WERI-Rb-1 (cell line): ENCODE data around the gene UBQLN4.

Experiments used
- DNase-seq: peaks from one replicate; pipeline ENCODE4 v3.0.0-alpha.2; 2020
- H3K27ac ChIP-seq: fragments of 250-450 bp; sonication (Bioruptor Pico); 2 replicates; pipeline ENCODE4 v1.5.1; 2020; ENCODE audit warnings: mild to moderate bottlenecking, moderate library complexity
- H3K27me3 ChIP-seq: fragments of 250-450 bp; sonication (Bioruptor Pico); 2 replicates; pipeline ENCODE4 v1.5.1; 2021; ENCODE audit warnings: mild to moderate bottlenecking, low read depth, moderate library complexity; ENCODE audit not compliant: insufficient read depth, severe bottlenecking
- H3K36me3 ChIP-seq: fragments of 250-450 bp; sonication (Bioruptor Pico); 2 replicates; pipeline ENCODE4 v1.5.1; 2020; ENCODE audit warnings: mild to moderate bottlenecking, moderate library complexity
- H3K4me3 ChIP-seq: 2 replicates; pipeline ENCODE4 v1.5.1; 2011; ENCODE audit warnings: low read depth, mild to moderate bottlenecking, control low read depth, low read length
- H3K9me3 ChIP-seq: fragments of 250-450 bp; sonication (Bioruptor Pico); 2 replicates; pipeline ENCODE4 v1.5.1; 2021; ENCODE audit warnings: mild to moderate bottlenecking, moderate library complexity; ENCODE audit not compliant: severe bottlenecking
- CTCF ChIP-seq: IDR thresholded peaks from 2 replicates; pipeline ENCODE4 v1.5.1; 2011; ENCODE audit warnings: low read depth, mild to moderate bottlenecking, control low read depth, inconsistent platforms, low read length

UBQLN4 gene

GRCh38 chr1:156082309-156083091 lies 28.9 kb upstream of the UBQLN4 start, which contains the start of gene MEX3A:
MEX3A (minus strand) TSS chr1:156082465; CDS start chr1:156081998, 467 bp downstream.
- H3K36me3 ChIP-seq = peaks cover 42% of the 10 kb centered on the region
- peak; percentile 98 for DNase-seq
- no peaks in the 10 kb centered on the region for H3K27me3 ChIP-seq
- no peak for TF ChIP-seq CTCF
- H3K9me3 ChIP-seq = no peaks in the 10 kb centered on the region
- peak within 1 kb of the TSS; percentile 70 for H3K4me3 ChIP-seq
- H3K27ac ChIP-seq = peak within 1 kb of the TSS; percentile 89

GRCh38 chr1:156081917-156082308 lies 28.3 kb upstream of the UBQLN4 start:
- no peaks in the 10 kb centered on the region for H3K27me3 ChIP-seq
- peak overlapping the region; percentile 70 for H3K4me3 ChIP-seq
- no peak for DNase-seq
- TF ChIP-seq CTCF = no peak
- H3K9me3 ChIP-seq = no peaks in the 10 kb centered on the region
- H3K27ac ChIP-seq = peak overlapping the region; percentile 89
- H3K36me3 ChIP-seq = peaks cover 48% of the 10 kb centered on the region

GRCh38 chr1:156081180-156081916 lies 27.8 kb upstream of the UBQLN4 start:
- TF ChIP-seq CTCF = no peak
- Histone ChIP-seq H3K27me3 (no peaks in the 10 kb centered on the region), H3K9me3 (no peaks in the 10 kb centered on the region), H3K36me3 (peaks cover 51% of the 10 kb centered on the region), H3K4me3 (peak overlapping the region; percentile 70), H3K27ac (peak overlapping the region; percentile 89)
- DNase-seq = no peak

- peaks cover 51% of the 10 kb centered on the region for H3K36me3 ChIP-seq
- DNase-seq = no peak
- H3K9me3 ChIP-seq = no peaks in the 10 kb centered on the region
- TF ChIP-seq CTCF = no peak
- peak overlapping the region; percentile 89 for H3K27ac ChIP-seq
- peak overlapping the region; percentile 70 for H3K4me3 ChIP-seq
- H3K27me3 ChIP-seq = no peaks in the 10 kb centered on the region
Measured at GRCh38 chr1:156080863-156081179, 27.2 kb upstream of the UBQLN4 start.

GRCh38 chr1:156080241-156080862 lies 26.8 kb upstream of the UBQLN4 start:
- H3K9me3 ChIP-seq = no peaks in the 10 kb centered on the region
- peaks cover 51% of the 10 kb centered on the region for H3K36me3 ChIP-seq
- peak overlapping the region; percentile 70 for H3K4me3 ChIP-seq
- TF ChIP-seq CTCF = no peak
- no peak for DNase-seq
- no peaks in the 10 kb centered on the region for H3K27me3 ChIP-seq
- peak overlapping the region; percentile 89; the same call in 1 of the 2 replicates for H3K27ac ChIP-seq
